Coronary artery (tissue), 2 donors: ENCODE results near the gene STX18.

ENCODE experiments used
- DNase-seq: peaks from one replicate; pipeline ENCODE4 v3.0.0-alpha.2; 2017; ENCODE audit warnings: low spot score
- H3K27ac ChIP-seq, 2 donors: fragments of 200-600 bp; sonication (generic); one replicate each; pipeline ENCODE4 v1.5.1; 2016 to 2019
- H3K4me3 ChIP-seq: fragments of 200-600 bp; sonication (generic); 2 replicates; pipeline ENCODE4 v1.5.1; 2016; ENCODE audit warnings: mild to moderate bottlenecking, moderate library complexity
- TF ChIP-seq, protein P1 (sequence below): fragments of 200-600 bp; sonication (generic); IDR thresholded peaks from one replicate; pipeline ENCODE4 v1.5.1; 2019; ENCODE audit warnings: antibody characterized with exemption

Gene STX18

DNA sequence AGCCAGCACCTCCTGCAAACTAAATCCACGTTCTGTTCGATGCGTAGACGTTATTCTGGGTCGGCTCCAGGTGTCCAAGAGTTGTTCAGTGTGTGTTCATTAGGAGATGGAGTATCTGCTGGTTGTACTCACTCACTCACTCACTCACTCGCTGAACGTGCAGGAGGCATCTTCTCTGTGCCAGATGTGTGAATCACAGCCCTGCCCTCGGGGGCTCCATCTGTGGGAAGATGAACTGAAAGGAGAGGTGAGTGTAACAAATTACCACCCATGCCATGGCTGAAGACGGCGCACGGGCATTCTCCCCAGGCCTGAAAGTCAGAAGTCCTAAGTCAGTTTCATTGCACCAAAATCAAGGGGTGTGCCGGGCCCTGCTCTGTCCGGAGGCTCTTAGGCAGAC is 138.9 kb downstream of the STX18 start:
- no peak overlapping the region for H3K27ac ChIP-seq
- no peak overlapping the region for H3K4me3 ChIP-seq
- TF ChIP-seq, protein P1, sequence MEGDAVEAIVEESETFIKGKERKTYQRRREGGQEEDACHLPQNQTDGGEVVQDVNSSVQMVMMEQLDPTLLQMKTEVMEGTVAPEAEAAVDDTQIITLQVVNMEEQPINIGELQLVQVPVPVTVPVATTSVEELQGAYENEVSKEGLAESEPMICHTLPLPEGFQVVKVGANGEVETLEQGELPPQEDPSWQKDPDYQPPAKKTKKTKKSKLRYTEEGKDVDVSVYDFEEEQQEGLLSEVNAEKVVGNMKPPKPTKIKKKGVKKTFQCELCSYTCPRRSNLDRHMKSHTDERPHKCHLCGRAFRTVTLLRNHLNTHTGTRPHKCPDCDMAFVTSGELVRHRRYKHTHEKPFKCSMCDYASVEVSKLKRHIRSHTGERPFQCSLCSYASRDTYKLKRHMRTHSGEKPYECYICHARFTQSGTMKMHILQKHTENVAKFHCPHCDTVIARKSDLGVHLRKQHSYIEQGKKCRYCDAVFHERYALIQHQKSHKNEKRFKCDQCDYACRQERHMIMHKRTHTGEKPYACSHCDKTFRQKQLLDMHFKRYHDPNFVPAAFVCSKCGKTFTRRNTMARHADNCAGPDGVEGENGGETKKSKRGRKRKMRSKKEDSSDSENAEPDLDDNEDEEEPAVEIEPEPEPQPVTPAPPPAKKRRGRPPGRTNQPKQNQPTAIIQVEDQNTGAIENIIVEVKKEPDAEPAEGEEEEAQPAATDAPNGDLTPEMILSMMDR: no peak
- no peak for DNase-seq

DNA sequence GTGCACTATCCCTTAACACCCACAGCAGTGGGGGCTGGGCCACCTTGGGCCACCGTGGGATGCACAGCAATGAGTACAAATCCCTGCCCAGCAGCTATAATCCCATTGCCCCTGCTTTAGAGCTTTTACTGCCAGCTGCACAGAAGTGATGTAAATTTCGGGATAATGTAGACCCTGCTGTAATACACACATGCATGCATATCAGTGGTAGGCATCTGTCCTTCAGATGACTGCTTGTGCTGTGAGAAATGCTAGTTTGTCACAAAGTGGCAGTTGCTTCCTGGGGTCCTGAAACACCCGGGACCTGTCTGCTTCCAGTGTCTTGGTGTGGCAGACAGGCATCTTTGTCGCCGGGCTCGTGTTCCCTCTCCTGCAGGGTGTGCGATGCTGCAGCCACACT is 140.8 kb downstream of the STX18 start:
- TF ChIP-seq, protein P1: no peak
- no peak overlapping the region for H3K4me3 ChIP-seq
- no peak for DNase-seq
- no peak overlapping the region for H3K27ac ChIP-seq

DNA sequence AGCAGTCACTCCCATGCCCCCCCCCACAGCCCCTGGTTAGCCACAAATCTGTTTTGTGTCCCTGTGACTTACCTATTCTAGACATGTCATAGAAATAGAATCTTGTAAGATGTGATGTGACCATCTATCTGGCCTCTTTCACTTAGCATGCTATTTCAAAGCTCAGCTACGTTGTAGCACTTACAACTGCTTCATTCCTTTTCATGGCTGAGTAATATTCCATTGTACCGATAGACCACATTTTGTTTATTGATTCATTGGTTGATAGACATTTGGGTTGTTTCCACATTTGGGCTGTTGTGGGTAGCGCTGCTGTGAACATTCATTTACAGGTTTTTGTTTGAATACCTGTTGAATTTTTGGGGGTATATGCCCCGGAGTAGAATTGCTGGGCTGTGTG is 143.4 kb downstream of the STX18 start:
- H3K4me3 ChIP-seq: no peak overlapping the region
- no peak for DNase-seq
- H3K27ac ChIP-seq: no peak overlapping the region
- TF ChIP-seq, protein P1: no peak

DNA sequence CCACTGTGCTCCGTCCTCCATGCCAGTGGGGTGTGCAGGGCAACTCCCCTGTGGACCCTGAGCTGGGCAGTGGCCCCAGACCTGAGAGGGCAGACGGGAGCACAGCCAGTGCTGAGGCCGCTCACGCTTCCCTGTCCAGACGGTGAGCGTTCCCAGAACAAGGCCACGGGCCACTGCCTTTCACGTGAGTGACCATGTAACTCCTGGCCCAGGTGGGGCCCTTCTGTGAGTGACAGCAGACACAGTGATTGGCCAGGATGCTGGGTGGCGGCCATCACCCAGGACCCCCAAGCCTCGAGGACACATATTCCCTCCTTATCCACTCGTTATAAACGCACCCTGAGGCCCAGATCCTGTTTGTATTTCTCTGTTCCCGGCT is 144.4 kb downstream of the STX18 start:
- TF ChIP-seq, protein P1: no peak
- Histone ChIP-seq H3K4me3 (no peak overlapping the region), H3K27ac (no peak overlapping the region)
- DNase-seq: no peak

DNA sequence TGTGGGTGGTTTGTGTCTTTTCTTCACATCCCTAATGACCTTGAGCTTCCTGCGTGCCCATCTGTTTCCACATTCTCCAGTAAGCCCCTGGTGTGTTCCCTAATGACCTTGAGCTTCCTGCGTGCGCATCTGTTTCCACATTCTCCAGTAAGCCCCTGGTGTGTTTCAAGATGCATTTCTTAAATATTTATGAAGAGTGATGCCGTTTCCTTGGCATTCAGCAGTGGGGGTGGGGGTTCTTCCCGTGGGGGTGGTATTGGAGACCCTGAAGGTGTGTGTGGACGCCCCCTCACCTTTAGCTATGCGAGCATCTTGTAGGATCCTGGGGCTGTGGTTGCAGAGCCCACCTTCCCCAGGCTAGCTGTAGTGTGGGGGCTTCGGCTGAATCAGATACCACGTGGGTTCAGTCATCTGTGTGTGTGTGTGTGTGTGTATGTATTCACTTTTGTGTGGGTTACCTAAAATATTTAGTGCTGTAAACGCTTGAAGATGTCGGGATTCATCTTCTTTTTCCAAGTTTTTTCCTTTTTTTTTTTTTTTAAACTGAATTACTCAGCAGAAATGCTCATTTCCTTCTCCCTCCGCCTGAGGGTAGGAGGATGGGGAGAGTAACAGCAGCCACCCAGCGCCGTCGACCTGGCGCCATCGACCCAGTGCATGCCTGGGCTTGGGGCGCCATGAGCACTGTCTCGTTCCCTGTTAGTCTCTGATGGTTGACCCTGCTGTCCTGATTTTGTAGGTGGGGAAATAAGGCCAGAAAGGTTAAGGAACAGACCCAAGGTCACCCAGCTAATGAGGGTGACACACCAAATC is 145.0 kb downstream of the STX18 start:
- TF ChIP-seq, protein P1: no peak
- H3K4me3 ChIP-seq: no peak overlapping the region
- no peak for DNase-seq
- H3K27ac ChIP-seq: no peak overlapping the region

DNA sequence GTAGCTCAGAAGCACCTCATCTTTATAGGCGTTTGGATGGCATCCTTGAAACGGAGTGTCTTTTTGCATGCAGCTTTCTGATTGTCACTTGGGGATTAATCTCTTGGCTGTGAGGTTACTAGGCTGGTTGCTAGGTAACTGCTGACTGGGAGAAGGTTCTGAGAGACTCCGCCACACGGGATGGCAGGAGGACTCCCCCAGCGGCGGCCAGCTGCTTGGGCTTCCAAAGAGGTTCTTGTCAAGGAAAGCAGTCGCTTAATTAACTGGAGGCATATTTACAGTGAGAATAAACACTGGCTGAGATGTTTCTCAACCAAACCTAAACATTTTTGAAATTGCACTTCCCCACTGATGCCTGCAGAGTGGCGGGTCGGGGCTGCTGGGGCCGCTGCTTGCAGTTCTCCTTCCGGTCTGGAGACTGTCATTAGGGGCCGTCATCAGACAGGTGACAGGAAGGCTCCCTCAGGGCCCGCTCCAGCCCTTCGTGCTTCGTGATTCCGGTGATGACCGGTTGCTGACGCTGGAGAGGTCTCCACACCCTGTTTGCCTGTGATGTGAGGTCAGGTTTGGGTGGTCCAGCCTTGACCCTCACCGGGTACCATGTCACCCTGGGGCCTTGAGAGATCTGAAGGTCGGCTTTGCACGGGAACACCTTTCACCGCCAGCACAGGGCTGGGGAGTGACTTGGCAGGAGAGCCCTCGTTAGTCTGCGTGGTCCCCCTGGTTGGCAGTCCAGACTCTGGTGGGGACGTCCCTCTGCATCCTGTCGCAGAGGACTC is 145.8 kb downstream of the STX18 start:
- H3K27ac ChIP-seq: no peak overlapping the region
- no peak for DNase-seq

More for the DNA sequence above, 145.8 kb downstream of the STX18 start:
- TF ChIP-seq, protein P1: no peak
- H3K4me3 ChIP-seq: no peak overlapping the region
